Left colon (tissue), 2 donors: ENCODE measurements around the gene GABRA1. TPM values are rescaled to one million over a fixed set of nuclear protein-coding genes. Genes with fewer than 3 reads are reported as not detected.

ENCODE experiments used
- total RNA-seq, 2 donors: library from RNA; stranded (reverse); fragmentation: NEBNext Ultra II Directional; extraction: Animal tissue kit (Norgen Biotek cat#: 25700); gene quantifications; one replicate each; pipeline ENCODE4 v1.2.1, GENCODE V29; 2021
- donor health status: DM: no; HTN: no; CAD: no.
- donor health status: DM: yes; HTN: yes; CAD: no.

GABRA1 gene
- total RNA-seq, 2 donors from 2014 or later: not detected

Other genes with a start within 250 kb of the GABRA1 start
- not detected for gene GABRA6, start 162.4 kb upstream of the GABRA1 start, total RNA-seq
- gene GABRG2, start 219.7 kb downstream of the GABRA1 start, total RNA-seq: under 1 TPM in 1 of 2 donors, not detected in 1; 0.92 TPM